GM18909 (cell line): ENCODE results near the gene TESMIN.

Source experiments
- ATAC-seq: cut with Tn5 transposase; IDR thresholded peaks from one replicate; pipeline ENCODE4 v1.9.1; 2021; ENCODE audit warnings: mild to moderate bottlenecking; ENCODE audit not compliant: unreplicated experiment, poor library complexity

Gene TESMIN

GRCh38 chr11:68751331-68751856, at the start of gene TESMIN:
Gene TESMIN, minus strand, starts transcription at chr11:68751520. Its CDS starts 860 bp downstream, at chr11:68750660.
- ATAC-seq = no peak

DNA sequence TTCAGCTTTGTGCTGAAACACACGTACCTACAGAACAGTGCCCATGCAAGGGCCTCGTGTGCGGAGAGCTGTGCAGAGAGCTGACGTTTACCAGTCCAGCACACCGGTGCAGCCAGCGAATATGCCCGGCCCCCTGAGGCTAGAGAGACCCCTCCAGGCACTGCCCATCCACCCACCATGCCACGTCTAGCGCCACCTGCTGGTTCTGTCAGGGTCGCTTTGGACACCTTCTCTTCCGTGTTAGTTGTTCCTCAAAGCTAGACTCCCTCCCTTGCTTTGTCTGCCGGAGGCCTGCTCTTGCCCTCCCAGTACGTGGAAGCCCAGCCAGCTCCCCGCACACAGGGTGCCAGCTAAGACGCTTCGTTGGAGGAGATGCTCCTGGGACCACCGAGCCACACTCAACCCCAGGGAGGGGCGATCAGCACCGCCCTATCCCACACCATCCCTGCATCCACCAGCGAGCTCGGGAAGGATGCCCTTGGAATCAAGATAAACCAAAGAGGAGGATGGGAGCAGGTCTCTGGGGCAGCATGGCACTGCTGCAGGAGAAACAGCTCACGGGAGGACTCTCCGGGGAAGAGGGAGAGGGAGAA, 47.0 kb upstream of the TESMIN start:
- ATAC-seq = no peak

DNA sequence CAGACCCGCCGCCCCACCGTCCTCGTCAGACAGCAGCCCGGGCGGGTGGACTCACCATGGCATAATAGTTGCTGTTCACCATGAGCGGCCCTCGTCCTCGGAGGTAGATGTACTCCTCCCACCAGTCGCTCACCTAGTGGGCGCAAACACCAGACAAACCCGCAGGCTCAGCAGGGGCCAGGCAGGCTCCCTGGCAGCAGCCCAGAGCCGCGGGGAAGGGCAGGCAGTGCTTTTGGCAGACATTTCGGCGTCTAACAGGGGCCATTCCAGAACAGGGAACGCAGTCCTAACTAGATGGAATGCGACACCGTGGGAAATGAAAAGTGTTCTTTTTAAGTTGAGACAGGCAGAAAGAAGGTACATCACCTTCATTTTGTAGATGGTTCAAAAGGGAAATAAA, 45.5 kb upstream of the TESMIN start:
- no peak for ATAC-seq

- no peak for ATAC-seq
Observed at GRCh38 chr11:68792400-68792966, 41.2 kb upstream of the TESMIN start.

DNA sequence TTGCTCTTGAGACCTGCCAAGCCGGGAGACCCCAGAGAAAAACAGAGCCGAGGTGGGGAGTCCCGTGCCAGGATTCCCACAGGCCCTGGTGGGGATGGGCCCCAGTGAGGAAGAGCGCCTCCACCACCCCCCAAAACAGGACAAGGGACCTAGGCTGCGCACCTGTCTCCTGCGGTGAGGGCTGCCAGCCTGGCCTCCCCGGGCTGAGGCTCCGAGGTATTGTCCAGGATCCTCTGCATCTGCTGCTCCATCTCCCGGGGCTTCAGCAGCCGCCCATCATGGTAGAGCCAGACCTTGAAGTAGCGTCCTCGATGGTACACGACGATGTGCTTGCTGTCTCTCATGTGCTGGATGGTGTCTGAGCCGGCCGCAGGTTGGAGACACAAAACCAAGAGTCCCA, 33.3 kb upstream of the TESMIN start:
- no peak for ATAC-seq

DNA sequence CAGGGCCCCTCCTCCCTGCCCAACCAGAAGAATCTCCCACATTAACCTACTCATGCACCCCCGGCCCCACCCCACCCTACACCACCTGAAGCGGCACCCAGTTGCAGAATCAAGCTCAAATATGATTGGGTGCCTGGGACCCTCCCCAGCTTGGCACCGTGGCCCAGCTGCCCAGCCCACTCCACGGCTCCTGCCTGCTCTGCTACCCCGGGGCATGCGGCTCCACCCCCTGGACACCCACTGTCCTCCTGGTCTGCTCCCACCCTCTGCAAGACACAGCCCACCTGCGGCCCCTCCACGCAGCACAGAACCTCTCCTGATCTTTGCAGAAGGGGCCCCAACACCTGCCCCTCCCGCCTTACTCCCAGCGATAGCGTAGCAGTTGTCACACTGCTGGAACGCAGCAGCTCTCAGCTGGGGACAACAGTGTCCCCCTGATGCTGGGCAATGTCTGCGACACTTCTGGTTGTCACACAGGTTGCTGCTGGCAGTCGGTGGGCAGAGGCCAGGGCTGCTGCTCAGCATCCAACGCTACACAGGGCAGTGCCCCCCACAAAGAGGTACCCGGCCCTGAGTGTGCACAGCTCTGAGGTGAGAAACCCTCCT, 32.0 kb upstream of the TESMIN start:
- ATAC-seq = no peak

- ATAC-seq = no peak
Observed at GRCh38 chr11:68782711-68783110, 31.4 kb upstream of the TESMIN start.

DNA sequence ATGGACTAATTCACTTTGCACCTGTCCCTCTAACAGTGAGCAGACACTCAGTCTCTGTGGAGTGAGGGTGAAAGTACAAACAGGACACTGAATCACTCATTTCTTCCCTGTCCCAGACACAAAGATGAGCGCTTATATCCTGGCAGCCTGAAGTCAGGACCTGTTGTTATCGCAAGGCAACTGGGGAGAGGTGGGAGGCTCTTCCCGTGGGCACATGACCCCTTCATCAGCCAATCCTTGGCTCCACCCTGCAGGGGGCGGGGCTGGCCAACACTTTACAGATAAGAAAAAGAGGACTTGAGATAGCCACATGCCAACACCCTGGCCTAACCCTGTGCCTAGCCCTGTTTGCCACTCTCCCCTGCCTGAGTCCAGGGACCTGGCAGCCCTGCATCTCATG, 29.5 kb upstream of the TESMIN start:
- ATAC-seq = no peak

DNA sequence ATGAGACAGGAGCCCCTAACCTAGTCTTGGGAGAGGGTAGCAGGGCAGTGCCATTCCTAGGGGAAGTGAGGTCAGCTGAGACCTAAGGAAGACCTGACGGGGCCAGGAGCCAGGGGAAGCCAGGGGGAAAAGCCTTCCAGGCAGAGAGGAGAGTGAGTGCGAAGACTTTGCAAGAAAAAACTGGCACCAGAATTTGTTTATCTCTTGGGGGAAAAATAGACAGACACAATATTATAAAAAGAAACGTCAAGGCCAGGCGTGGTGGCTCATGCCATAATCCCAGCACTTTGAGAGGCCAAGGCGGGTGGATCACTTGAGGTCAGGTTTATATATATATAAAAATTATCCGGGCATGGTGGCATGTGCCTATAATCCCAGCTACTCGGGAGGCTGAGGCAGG, 26.9 kb upstream of the TESMIN start:
- ATAC-seq = no peak

DNA sequence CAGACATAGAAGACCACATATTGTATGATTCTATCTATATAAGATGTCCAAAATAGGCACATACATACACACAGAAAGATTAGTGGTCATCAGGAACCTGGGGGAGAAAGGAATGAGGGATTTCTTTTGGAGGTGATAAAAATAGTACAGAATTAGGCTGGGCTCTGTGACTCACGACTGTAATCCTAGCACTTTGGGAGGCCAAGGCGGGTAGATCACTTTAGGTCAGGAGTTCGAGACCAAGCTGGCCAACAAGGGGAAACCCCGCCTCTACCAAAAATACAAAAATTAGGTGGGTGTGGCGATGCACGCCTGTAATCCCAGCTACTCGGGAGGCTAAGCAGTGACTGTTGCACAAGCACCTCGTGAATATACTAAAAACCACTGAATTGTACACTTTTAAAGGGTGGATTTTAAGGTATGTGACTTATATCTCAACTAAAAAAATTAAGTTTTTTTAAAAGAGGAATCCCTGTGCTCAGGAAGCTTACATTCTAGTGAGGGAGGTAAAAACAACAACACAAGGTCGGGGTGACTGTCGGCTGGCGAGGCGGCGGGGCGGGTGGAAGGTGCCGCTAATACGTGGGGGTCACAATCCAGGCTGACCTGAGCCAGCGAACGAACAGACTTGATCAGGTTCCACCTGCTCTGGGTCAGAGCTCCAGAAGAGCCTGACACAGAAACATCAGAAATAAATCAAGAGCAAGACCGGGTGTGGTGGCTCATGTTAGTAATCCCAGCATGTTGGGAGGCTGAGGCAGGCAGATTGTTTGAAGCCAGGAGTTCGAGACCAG, 25.3 kb upstream of the TESMIN start:
- ATAC-seq = no peak

GRCh38 chr11:68775951-68776388, 24.6 kb upstream of the TESMIN start:
- ATAC-seq = no peak

DNA sequence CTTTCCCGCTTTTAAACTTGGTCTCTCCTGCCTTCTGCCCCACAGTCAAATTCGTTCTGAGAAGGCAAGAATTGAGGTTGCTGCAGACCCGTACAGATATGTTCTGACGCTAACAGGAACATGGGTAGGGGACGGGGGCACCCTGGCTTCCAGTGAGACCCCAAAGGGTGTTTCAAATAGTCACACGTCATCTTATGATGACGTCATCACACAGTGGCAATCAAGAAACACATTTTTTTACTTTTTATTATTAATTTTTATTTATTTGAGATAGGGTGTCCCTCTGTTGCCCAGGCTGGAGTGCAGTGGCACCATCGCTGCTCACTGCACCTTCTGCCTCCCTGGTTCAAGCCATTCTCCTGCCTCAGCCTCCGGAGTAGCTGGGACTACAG, 22.9 kb upstream of the TESMIN start:
- no peak for ATAC-seq

DNA sequence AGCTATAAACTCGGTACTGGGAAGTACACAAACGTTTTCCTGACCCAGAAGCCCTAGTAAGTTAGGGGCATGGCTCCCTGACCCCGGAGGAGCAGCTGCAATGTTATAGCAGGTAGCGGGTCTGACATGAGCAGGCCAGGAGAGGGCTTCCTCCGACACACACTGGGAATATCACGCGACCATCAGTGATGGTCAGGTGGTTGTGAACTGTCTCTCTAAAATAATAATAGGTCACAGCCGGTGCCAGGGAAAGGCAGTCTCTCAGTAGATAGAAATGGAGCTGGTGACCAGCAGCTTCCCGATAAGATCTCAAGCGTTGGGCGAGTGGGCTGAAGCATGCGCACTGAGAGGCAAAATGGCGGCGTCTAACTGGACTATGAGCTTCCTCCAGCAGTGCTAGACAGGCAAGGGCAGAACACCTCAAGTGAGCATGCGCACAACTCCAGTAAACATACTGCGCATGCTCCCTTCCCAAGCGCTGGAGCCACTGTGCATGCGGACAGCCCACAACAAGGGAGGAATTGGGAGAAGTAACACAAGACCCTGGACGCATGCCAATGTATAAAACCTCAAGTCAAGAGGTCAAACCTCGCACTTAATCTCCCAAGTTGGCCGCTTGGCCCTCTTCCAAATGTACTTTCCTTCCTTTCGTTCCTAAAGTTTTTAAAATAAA, 22.3 kb upstream of the TESMIN start:
- ATAC-seq = no peak

DNA sequence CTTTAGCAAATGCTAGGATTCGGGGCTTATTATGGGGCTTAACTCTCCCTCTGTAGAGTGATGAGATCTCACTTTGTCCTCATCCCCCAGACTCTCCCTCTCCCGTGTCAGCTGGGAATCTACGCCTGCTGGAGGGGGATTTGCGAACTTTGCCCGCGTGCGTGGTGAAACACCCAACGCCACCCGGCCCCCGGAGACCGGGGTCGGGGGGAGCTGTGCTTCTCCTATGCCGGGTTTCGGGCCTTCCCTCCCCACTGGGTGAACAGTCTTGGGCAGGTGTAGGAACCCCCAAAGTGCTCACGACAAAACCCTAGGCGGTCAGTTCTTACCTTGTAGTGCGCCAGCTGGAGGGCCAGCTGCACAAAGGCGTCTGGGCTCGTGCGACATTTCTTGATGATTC, 21.6 kb upstream of the TESMIN start:
- no peak for ATAC-seq

GRCh38 chr11:68770781-68771180, 19.5 kb upstream of the TESMIN start:
- no peak for ATAC-seq

- no peak for ATAC-seq
Observed at GRCh38 chr11:68767672-68768071, 16.4 kb upstream of the TESMIN start.

- no peak for ATAC-seq
Observed at GRCh38 chr11:68766786-68767185, 15.5 kb upstream of the TESMIN start.

DNA sequence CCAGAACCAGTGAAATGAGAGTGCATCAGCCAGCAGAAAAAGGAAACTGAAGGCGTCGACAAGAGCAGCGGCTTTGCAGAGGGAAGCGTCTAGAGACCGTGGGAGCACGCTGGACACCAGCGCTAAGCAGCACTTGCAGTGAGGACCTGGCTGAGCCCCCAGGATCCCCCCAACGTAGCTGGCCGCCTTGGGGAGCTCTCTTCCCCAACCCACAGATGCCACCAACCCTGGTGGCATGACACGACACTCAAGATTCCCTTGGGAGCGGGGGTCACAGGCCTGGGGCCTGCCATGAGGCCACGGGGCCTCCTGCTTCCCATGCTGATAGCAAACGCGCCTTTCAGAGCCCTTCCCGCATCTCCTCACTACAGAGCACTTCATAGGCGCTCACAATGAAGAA, 13.4 kb upstream of the TESMIN start:
- no peak for ATAC-seq

- no peak for ATAC-seq
Observed at GRCh38 chr11:68763926-68764657, 12.8 kb upstream of the TESMIN start.

DNA sequence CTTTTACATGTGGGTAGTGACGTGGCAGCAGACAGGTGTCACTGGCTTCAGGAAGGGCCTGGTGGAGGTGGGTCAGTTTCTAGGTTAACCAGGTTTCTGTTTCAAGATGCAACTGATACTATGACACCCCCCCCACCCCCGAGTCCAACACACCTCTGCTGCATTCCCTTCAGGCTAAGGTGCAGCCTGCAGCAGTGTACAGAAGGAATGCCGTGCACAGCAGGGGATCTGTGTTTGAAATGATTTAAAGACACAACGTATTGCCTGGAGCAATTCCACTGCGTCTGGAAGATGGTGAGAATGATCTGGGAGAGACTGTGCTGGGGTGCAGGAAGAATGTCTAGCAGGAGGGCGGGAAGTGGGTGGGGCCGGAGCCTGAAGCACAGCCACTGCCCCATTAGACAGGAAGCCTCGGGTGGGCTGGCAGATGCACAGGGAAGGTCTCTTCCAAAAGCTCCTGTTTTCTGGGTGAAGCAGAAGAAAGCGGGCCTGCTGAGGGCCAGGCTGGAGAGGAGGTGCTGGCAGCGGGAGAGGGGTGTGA, 11.9 kb upstream of the TESMIN start:
- no peak for ATAC-seq
